HepG2 (cell line): ENCODE results near the gene HOXD3.

ENCODE experiments used
- ETV5 ChIP-seq: IDR thresholded peaks from 2 replicates; pipeline ENCODE4 v1.6.1; 2018; ENCODE audit warnings: missing biosample characterization, missing genetic modification reagents, inconsistent platforms, borderline replicate concordance
- FOXC1 ChIP-seq: sonication (generic); formaldehyde crosslinking; IDR thresholded peaks from 2 replicates; pipeline ENCODE4 v1.8.0; 2022; ENCODE audit warnings: mild to moderate bottlenecking, missing genetic modification reagents, borderline replicate concordance
- HNRNPUL1 ChIP-seq: fragments of 200-400 bp; formaldehyde crosslinking; IDR thresholded peaks from 2 replicates; pipeline ENCODE4 v1.6.1; 2017; ENCODE audit warnings: low read depth, mild to moderate bottlenecking, low read length, moderate library complexity
- ZNF235 ChIP-seq: sonication (generic); formaldehyde crosslinking; IDR thresholded peaks from 2 replicates; pipeline ENCODE4 v1.8.1; 2023; ENCODE audit warnings: mild to moderate bottlenecking, missing genetic modification reagents, borderline replicate concordance
- TF ChIP-seq, protein P1 (sequence below): sonication (generic); formaldehyde crosslinking; IDR thresholded peaks from 2 replicates; pipeline ENCODE4 v1.5.0; 2020; ENCODE audit warnings: mild to moderate bottlenecking, missing genetic modification reagents, moderate library complexity
- TF ChIP-seq, protein P2 (sequence below): sonication (generic); formaldehyde crosslinking; IDR thresholded peaks from 2 replicates; pipeline ENCODE4 v1.4.0; 2020; ENCODE audit warnings: low read depth, missing genetic modification reagents

DNA sequence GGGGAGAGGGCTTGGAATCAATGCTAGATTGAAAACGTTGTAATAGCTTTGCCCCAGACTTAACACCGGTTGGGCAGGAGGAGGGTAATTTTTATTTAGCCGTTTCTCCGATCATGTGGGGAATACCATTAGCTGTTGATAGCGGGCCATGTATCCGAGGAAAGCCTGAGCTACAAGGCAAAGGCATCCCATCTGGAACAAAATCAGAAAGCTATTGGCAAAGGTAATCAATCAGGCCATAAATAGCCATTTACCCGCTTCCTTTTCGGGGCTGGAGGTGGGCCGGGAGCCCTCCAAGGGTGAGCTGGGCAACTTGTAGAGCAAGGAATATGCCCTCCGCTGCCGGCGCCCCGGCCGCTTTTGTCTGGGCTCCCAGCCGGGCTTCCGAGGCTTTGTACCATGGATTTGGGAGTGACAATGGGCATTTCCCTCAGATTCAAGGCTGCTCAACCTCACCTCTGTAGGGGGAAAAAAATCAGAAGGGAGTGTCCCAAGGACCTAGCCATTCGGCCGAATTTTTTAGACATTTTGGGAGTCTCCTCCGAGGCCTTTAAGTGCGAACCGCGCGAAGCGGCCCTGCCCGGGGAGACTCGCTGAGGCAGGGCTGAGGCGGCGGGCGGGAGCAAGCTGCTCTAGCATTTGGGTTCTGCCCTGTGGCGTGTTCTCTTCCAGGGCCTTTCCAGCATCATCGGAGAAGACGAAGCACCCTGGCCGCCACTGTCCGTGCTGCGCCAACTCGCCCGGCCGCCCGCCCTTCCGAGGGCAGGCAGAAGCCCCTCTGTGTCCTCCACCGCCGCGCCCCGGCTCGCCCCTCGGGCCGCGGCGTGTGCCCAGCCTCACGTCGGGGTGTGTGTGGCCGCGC, 35.7 kb upstream of the HOXD3 start:
- no peak for TF ChIP-seq ETV5 (CRISPR knock-in tag)
- TF ChIP-seq, protein P1, sequence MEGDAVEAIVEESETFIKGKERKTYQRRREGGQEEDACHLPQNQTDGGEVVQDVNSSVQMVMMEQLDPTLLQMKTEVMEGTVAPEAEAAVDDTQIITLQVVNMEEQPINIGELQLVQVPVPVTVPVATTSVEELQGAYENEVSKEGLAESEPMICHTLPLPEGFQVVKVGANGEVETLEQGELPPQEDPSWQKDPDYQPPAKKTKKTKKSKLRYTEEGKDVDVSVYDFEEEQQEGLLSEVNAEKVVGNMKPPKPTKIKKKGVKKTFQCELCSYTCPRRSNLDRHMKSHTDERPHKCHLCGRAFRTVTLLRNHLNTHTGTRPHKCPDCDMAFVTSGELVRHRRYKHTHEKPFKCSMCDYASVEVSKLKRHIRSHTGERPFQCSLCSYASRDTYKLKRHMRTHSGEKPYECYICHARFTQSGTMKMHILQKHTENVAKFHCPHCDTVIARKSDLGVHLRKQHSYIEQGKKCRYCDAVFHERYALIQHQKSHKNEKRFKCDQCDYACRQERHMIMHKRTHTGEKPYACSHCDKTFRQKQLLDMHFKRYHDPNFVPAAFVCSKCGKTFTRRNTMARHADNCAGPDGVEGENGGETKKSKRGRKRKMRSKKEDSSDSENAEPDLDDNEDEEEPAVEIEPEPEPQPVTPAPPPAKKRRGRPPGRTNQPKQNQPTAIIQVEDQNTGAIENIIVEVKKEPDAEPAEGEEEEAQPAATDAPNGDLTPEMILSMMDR (CRISPR knock-in tag): no peak
- no peak for TF ChIP-seq HNRNPUL1
- TF ChIP-seq FOXC1 (CRISPR knock-in tag): no peak
- no peak for TF ChIP-seq ZNF235
- TF ChIP-seq, protein P2, sequence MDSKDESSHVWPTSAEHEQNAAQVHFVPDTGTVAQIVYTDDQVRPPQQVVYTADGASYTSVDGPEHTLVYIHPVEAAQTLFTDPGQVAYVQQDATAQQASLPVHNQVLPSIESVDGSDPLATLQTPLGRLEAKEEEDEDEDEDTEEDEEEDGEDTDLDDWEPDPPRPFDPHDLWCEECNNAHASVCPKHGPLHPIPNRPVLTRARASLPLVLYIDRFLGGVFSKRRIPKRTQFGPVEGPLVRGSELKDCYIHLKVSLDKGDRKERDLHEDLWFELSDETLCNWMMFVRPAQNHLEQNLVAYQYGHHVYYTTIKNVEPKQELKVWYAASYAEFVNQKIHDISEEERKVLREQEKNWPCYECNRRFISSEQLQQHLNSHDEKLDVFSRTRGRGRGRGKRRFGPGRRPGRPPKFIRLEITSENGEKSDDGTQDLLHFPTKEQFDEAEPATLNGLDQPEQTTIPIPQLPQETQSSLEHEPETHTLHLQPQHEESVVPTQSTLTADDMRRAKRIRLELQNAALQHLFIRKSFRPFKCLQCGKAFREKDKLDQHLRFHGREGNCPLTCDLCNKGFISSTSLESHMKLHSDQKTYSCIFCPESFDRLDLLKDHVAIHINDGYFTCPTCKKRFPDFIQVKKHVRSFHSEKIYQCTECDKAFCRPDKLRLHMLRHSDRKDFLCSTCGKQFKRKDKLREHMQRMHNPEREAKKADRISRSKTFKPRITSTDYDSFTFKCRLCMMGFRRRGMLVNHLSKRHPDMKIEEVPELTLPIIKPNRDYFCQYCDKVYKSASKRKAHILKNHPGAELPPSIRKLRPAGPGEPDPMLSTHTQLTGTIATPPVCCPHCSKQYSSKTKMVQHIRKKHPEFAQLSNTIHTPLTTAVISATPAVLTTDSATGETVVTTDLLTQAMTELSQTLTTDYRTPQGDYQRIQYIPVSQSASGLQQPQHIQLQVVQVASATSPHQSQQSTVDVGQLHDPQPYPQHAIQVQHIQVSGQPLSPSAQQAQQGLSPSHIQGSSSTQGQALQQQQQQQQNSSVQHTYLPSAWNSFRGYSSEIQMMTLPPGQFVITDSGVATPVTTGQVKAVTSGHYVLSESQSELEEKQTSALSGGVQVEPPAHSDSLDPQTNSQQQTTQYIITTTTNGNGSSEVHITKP: no peak
